Transverse colon (tissue), 4 donors: Measurements from ENCODE around the gene TTC28.

Experiments
- CTCF ChIP-seq, 5 experiments: fragments of 200-600 bp in 3 of 5; fragments of 450-650 bp in 2 of 5; sonication (generic) in 3 of 5; IDR thresholded peaks; 1 replicate in 2 of 5; 2 replicates in 3 of 5; pipeline ENCODE4 v1.5.1; 2016 to 2017; ENCODE audit warnings: antibody characterized with exemption in 5 of 5, inconsistent platforms in 3 of 5, mild to moderate bottlenecking in 2 of 5, moderate library complexity in 1 of 5
- EP300 ChIP-seq: sonication (generic); formaldehyde crosslinking; IDR thresholded peaks from one replicate; pipeline ENCODE4 v1.6.1; 2017; ENCODE audit warnings: antibody characterized with exemption, low read depth
- POLR2A ChIP-seq: fragments of 450-650 bp; IDR thresholded peaks from one replicate; pipeline ENCODE4 v1.6.1; 2016; ENCODE audit warnings: antibody characterized with exemption, mild to moderate bottlenecking, moderate library complexity
- POLR2AphosphoS5 ChIP-seq, 3 donors: sonication (generic); formaldehyde crosslinking; IDR thresholded peaks; one replicate each; pipeline ENCODE4 v1.6.1; 2016; ENCODE audit warnings: antibody characterized with exemption in 3 of 3

- TF ChIP-seq EP300 (no peak), POLR2AphosphoS5 (IDR thresholded peaks at IDR 0.05) (no peak), POLR2A (no peak), CTCF (IDR thresholded peaks at IDR 0.05) (no peak)
Measured at GRCh38 chr22:28488825-28489224, 190.8 kb downstream of the TTC28 start.
